SIG-M5 (cell line): ENCODE results near the gene SKIC8.

Source experiments
- DNase-seq: peaks from one replicate; lab custom pipeline; 2025; lab: John Stamatoyannopoulos, UW

The SKIC8 gene

GRCh38 chr15:78291052-78291451 lies 8.4 kb downstream of the SKIC8 start:
- no peak for DNase-seq

DNA sequence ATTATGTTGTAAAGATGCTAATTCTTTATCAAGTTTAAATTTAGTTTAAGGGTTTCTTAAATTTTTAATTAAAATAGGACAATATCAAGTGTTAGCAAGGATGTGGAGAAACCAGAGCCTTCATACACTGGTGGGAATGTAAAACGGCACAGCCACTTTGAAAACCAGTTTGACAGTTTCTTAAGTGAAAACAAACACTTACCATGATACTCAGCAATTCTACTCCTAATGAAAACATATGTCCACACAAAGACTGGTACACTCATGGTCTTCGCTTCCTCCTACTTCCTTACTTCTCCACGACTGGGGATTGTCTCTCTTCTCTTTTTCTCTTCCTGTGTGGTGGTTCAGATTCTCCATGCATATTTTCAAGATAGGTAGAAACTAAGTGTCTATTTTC lies 9.2 kb downstream of the SKIC8 start:
- no peak for DNase-seq

DNA sequence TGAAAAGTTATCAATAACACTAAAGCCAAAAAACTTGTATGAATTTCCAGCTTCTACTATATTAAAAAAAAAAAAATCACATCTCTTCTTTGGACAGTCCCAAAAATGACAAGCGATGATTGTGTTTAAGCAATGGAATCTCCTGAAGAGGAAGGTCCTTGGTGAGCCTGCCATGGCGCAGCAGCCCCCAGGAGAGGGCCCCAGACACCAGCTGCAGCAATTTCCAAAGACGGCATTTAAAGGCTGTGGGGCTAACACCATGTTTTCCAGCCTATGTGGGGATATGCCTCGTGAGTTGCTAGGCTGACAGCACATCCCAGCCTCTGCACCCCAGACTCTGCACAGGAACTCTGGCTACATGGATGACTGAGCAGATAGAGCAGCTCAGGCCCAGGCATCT lies 14.7 kb downstream of the SKIC8 start:
- DNase-seq = no peak

DNA sequence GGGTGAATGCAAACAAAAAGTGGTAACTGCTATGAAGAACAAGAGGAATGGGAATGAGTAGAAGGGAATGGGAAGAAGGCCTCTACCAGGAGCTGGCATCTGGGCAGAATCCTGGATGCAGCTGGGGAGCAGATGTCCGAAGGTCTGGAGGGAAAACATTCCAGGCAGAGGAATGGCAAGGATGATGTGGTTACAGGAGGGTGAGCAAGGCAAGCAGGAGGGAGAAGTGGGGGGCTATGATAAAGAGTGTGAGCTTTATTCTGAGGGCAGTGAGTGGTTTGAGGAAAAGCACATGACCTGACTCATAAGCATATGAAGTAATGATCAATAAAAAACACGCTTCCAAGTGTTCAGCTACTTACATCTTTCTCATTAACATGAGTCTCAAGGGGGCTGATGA lies 17.1 kb downstream of the SKIC8 start:
- no peak for DNase-seq

- DNase-seq = no peak
Observed at GRCh38 chr15:78280319-78281072, 18.9 kb downstream of the SKIC8 start.

DNA sequence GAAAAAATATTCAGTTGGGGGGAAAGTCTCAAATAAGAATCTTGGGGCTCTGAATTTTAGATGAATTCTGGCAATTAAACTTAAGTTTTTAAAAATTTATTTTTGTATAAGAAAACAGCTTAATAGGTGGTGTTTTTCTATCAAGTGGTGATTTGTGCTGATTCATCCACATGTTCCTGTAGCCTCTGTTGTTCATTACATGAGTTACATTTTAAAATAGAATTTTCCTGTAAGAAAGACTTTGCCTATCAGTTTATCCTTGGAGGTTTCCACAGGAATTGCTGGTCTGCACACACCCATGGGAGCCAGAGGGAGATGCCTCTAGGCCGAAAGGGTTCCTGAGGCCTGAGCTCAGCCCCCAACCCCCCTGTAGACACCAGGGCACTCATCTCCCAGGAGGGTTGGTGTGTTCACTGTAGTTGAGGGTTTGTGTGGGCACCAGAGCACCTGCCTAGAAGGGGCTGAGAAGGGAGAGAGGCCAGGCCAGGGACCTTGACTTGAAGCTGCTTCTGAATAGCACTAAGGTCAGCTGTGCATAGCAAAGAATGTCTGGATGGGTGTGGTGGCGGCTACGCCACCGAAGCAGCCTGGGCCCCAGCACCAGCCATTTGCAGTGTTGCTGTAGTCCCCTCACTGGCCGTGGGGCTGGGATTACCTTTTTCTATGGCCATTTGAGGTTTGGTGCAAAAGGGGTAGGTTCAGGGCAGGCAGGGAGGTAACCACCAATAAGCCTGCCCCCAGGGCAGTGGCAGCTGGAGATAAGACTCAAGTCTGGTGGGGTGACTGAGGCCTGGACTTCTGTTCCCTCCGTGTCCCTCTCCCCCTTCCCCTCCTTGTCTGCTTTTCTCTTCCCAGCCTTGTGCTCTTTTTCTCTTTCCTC lies 23.1 kb downstream of the SKIC8 start:
- DNase-seq = no peak

DNA sequence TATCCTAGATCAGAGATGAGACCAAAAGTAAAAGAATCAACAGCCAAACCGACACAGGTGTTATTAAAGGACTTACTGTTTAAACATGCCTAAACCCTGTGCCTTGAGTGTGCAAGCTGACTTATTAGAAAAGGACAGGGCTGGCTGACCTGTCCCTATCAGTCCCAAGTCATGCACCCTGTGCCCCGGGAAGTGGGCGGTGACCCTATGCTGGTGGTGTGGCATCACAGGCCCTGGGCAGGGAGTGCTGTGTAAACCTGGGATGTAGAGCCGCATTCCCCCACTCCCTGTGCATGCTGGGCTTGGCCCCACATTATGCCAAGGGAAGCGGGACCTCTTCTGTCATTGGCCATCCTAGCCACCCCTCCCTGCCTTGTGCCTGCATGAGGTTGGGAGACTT lies 24.4 kb downstream of the SKIC8 start:
- DNase-seq = no peak

DNA sequence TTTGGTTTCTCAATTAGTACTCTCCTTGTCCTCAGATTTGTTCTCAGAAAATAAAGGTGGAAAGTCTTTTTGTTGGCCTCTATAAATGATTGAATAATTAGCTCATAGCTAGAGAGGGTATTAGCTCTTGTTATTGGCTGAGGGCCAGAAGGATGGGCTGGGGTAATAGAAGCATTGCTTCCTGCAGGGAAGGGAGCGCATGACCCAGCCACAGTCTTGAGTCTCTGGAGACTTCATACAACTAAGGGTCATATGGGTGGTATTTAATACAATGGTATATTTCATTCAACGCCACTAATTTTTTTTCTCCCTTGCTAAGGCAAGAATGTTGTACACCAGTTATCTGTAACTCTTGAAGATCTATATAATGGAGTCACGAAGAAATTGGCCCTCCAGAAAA lies 26.6 kb downstream of the SKIC8 start:
- no peak for DNase-seq

DNA sequence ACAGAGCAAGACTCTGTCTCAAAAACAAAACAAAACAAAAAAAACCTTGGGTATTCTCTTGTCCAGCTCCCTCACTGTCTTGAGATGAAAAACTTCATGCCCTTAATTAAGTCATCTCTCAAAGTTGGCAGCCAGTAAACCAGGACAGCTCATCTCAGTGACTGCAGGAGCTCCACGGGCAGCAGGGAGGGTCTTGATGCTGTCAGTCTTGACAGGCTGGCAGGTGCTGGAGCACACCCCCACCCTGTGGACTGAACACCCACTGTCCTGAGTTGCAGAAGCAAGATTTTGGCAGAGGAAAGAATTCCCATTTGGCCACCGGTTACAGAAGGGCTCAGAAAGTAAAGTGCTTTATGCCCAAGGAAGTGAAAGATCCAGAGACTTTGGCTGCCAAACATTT lies 27.1 kb downstream of the SKIC8 start:
- no peak for DNase-seq

DNA sequence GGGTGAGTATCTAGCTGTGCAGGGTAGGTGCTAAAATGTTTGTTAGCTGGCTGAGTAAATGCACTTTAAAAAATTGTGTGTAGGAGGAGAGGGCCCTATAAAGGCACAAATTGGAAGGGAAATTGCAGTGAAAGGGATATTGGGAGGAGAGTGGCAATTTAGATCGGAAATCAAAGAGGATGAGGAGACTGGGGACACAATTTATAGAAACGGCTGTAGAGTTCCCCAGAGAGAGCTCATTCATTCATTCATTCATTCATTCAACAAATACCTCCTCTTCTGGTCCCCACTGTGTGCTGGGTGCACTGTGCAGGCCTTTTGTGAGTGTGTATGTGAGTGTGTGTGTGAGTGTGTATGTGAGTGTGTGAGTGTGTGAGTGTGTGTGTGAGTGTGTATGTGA lies 32.6 kb downstream of the SKIC8 start:
- DNase-seq = no peak

GRCh38 chr15:78266229-78266628 lies 33.2 kb downstream of the SKIC8 start:
- DNase-seq = no peak

DNA sequence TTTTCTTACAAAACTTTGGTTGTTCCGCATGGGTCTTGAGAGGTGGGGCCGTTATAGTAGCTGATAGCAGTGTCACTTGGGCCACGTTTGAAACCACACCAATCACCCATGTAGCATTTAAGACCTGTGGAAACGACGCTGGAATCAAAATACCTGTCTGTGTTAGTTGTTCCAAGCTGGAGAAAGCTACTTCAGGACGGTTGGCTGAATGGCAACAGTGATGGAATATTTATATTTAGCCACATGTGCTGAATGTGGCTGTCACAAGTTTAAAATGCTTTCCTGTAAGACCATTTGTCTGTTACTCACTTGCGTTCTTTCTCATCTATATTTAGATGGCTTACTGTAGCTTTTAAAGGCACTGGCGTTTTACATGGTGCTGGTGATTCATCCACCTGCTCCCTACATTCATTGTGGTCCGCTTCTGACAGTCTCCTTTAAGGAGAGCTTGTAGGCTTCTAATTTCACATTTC lies 33.6 kb downstream of the SKIC8 start:
- DNase-seq = no peak

DNA sequence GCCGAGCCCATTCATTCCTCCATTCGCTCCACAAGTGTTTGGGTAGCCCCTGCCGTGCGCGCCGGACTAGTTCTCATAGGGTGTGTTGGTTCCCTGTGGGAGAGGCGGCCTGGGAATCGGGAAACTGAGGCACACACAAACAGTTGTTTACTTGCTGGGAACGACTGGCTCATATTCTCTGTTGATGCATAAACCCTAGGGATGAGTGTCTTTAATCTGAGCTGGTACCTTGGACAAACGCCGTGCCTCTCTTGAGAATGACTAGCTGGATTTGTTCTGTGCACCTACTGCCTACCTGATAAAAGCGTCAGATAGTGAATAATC lies 34.3 kb downstream of the SKIC8 start:
- no peak for DNase-seq

- no peak for DNase-seq
Observed at GRCh38 chr15:78264304-78265136, 34.9 kb downstream of the SKIC8 start, which contains the start of gene DNAJA4. DNAJA4 (plus strand) TSS chr15:78264562; CDS start chr15:78264764, 202 bp downstream.

GRCh38 chr15:78263907-78264303 lies 35.5 kb downstream of the SKIC8 start:
- no peak for DNase-seq

GRCh38 chr15:78263351-78263781 lies 36.0 kb downstream of the SKIC8 start:
- DNase-seq = no peak

GRCh38 chr15:78261062-78261461 lies 38.3 kb downstream of the SKIC8 start:
- DNase-seq = no peak

- DNase-seq = no peak
Observed at GRCh38 chr15:78260489-78260888, 38.9 kb downstream of the SKIC8 start.

GRCh38 chr15:78259232-78259631 lies 40.2 kb downstream of the SKIC8 start:
- no peak for DNase-seq

GRCh38 chr15:78257681-78258080 lies 41.7 kb downstream of the SKIC8 start:
- DNase-seq = no peak

DNA sequence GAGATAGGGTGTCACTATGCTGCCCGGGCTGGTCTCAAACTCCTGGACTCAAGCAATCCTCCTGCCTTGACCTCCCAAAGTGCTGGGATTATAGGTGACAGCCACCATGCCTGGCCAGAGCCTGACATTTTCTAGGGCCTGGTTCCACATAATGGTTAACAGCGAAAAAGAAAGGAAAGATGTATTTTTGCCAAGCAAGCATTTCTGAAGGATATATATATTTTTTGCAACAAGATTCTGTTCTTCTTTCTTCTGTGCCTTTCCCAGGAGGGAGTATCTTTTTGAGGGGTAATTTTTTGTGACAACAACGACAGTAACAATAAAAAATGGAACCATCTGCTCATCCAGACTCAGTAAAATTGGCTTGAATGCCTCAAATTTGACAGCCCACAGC lies 43.4 kb downstream of the SKIC8 start:
- no peak for DNase-seq

- DNase-seq = no peak
Observed at GRCh38 chr15:78255421-78256043, 43.9 kb downstream of the SKIC8 start.
